Right lung (tissue), 5 donors: ENCODE measurements around the gene HMG20B. TPM values are rescaled to one million over a fixed set of nuclear protein-coding genes. Genes with fewer than 3 reads are reported as not detected.

Source experiments
- DNase-seq, 2 donors: peaks; one replicate each; pipeline ENCODE4 v3.0.0-alpha.2; 2013
- polyA plus RNA-seq, 5 donors: library from polyadenylated mRNA; unstranded; fragments of 120-200 nt; gene quantifications; one replicate each; pipeline versions ENCODE4 v1.2.1 to v1.2.3, GENCODE V29; 2013; ENCODE audit warnings: inconsistent platforms in 1 of 5, low replicate concordance in 1 of 5; ENCODE audit not compliant: insufficient read length in 5 of 5, insufficient read depth in 1 of 5

The HMG20B gene
- polyA plus RNA-seq, 5 donors: 72.5 to 129 (median 85.3) TPM

DNA sequence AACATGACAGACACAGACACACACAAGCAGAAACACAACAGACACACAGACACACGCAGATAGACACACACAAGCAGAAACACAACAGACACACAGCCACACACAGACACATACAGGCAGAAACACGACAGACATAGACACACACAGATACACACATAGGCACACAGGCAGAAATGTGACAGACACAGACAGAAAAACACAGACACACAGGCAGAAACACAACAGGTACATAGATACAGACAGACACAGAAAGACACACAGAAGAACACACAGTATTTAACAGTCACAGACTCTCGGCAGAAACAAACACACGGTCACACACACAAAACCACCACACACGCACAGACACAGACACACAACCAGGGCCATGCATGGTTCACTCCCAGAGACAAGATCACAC is 33.0 kb downstream of the HMG20B start:
- no peak for DNase-seq

DNA sequence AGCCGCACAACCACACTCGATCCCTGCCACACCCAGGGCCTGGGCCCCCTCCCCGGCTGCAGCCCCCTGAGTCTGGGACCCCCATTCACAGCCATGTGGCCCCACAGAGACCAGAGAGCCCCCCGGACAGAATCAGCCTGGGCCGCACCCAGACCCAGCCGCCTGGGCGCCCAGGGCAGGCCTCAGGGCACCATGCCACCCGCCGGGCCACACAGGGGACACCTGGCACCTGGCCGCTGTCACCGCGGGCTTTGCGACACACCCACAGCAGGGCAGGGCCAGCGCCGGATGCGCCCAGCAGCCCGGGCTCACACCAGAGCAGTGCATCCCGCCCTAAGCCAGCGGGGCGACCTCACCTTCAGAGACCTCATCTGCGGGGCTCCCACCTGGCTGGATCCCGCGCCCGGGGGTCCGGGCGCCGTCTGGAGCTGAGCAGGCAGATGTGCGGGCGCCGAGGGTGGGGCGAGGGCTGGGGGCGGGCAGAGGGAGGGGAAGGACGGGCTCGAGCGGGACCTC is 33.5 kb downstream of the HMG20B start:
- DNase-seq: no peak

DNA sequence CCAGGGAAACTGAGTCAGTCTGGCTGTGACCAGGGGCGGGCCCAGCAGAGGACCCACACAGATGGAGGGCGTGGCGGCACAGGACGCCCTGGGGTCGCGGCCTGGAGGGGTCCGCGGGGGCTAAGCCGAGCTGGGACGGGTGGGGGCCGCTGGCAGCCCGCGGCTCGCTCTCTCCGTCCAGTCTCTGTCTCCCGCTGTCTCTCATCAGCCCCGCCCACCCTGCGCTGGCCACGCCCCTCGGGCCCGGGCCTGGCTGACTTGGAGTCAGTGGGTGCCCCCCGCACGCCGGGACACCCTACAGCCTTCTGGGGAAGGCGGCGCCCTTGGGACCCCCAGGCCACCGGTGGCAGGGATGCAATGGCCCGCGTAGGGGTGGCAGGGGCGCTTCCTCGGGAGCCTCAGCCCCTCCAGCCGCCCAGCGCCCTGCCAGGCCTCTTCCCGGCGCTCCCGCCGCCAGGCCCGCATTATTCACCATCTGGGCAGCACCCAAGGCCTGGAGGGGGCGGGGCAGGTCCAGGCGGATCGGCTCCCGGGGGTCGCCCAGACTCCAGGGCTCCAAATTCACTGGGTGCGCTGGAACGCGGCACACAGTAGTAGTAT is 34.0 kb downstream of the HMG20B start, which contains the start of gene TBXA2R:
Gene TBXA2R (minus strand): TSS at position 186 of the 600 bp plus-strand sequence. CDS start 6,241 bp downstream, outside the sequence.
- DNase-seq: peak in 1 of 2 donors; percentile 31

DNA sequence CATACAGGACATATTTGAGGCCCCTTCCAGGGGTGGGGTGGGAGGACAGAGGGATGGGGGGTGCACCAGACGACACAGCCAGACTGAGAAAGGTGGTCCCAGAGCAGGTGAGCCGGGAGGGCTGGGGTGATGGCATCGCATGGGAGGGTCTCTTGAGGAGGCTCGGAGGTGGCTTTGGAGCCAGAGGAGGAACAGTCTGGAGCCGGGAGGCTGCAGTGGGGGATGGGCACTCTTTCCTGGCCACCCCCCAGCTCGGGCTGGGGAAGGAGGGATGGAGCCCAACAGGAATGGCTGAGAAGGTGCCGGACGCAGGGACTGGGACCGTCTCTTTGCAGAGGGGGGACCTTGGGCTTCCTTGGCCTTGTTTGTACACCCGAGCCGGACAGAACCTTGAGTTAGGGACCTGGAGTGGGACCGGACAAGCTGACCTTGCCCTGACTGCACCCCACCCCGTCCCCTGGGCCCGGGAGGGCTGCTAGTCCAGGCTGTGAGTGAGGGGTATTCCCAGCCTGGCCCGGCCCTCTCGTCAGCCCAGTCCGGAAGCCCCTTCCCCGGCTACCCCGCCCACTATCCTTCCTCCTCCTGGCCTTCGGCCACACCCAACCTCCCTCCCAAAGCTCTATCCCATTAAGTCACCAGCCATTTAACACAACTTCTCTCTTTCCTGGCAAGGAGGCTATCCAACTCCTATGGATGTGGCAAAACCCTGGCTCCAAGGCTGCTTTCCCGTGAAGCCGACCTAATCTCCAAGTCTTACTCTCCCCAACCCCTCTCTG is 34.7 kb downstream of the HMG20B start:
- DNase-seq: peak in 1 of 2 donors; percentile 33

DNA sequence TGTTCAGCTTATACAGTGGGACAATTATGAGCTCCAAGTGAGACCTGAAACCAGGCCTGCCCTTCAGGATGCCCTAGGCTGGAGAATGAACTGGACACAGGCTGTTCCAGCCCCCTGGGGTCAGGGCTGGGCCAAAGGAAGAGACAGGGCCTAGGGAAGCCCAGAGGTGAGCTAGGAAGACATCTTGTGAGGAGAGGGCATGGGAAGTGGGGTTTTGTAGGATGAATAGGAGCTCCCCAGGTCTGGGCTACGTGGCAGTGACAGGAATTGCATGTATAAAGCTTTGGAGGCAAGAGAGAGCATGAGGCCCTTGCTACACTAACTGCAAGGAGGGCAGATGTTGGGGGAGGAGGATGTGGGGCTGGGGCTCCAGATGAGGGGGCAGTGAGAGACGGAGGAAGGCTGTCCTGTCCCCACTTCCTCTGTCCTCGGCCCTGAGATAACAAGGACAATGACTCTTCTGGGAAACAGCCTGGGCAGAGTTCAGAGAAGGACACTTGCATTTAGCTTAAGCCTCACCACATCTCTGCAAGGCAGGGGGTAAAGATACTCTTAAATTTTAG is 35.4 kb downstream of the HMG20B start:
- DNase-seq: no peak

DNA sequence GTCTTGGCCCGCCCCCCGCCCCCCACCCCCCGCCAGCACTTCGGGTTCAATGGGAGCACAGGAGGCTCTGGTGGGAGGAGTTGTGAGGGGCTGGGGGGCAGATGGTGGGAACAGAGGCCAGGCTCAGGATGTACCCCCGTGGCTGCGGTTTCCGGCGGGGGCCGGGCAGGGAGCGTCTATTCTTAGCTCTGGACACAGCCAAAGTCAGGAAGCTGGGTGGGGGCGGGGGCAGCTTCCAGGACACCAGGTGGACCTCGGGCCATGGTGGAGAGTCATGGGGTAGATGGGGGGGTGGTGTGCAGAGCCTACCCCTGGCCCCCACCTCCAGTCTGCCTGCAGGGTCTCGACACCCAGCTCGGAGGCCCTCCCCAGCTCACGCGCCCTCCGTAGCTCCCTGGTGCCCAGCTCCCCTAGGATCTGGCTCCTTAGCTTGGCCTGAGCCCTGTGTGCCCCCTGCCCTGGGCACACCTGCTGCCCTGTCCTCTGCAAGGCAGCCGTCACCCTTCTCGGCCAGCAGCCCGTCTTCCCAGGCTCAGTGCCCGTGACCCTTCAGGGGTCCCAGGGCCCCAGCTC is 36.1 kb downstream of the HMG20B start:
- DNase-seq: no peak

DNA sequence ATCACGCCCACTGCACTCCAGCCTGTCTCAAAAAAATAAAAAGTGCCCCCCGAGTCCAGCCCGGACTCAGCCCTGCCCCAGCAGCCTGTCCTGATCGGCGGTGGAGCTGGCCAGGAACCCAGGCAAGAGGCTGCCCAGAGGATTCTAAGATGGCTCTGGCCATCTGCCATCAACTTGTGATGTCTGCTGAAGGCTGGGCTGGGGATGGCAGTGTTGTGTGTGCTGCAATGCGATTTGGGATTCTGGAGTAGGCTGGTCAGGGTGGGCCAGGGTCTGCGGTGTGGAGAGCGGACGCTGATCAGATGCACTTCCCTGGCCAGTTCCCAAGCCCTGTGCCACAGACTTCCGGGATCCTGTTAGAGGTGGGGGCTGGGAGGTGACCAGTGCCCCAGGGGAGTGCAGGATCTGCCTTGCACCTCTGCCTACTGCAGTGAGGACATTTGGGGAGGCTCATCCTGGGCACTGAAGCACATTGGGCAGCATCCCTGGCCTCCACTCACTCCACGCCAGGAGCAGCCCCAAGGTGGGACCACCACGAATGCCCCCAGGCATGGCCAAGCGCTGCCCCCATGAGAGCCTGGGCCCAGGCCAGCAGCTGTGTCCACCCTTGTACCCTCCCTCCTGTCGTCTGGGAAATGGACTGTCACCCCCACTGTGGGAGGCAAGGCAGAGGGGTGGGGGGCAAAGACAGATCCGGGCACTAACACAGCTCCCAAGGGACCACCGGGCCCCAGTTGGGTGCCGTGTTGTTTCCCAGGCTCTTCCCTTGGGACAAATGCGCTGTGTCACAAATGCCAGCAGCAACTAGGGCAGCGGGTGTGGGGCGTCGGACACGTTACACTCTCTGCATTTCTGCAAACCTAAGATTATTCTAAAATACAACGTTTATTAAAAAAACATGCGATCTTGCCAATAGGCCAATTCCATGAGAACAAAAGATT is 37.3 kb downstream of the HMG20B start:
- no peak for DNase-seq

DNA sequence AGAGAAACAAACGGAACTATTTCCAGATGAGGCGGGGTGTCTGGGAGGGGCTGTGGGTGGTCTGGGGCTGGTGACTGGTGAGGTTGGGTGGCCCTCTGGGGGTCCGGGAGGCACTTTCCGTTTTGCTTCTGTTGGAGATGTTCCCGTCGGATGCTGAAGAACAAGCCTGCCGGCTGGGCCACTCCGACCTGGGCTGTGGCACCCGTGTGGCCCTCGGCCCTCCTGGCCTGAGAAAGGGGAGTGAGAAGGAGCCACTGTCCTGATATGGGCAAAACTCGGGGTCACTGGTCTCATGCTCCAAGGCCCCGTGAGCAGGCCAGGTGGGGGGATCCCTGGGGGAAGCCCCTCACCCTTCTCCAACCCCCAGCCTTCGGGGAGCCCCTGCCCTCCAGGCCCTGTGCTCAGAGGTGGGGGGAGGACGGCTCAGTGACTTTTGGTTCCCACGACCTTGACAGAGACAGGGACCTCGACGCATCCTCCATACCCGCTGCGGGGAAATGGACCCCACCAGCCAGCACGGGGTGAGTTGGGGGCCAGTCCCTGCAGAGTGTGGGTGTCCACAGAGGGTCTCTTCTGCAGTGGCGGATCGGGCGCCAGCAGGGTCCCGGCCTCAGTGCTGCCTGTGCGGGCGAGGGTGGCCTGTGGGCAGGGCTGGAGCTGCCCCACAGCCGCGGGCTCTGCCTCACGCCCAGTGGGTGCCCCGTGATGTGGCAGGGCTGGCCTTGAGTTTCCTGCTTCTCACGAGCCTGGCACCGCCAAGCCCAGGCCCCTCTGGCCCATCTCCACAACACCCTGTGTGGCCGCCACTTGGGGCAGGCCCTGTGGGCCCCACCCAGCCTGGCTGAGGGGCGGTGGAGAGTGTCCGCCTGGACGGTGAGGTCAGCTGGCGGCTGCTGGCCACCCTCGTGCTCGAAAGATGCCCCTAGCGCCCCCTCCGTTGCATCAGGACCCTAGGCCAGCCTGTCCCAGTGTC is 38.3 kb downstream of the HMG20B start:
- DNase-seq: no peak

DNA sequence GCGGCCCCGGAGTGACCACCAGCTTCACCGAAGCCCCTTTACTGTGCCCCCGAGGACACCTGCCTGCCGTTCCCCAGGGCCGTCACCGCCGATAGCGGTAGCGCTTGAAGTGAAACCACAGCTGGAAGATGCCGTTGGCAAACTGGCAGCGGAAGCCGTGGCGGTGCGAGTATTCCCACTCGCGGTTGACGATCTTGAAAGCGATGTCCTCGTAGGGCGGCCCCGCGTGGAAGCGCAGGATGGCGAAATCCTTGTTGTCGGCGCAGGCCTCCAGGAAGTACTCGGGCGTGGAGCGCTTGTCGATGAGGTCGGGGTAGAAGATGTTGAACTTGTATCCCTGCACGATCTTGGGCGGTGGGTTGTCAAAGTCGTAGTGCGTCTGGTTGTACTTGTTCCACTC is 39.1 kb downstream of the HMG20B start:
- no peak for DNase-seq

DNA sequence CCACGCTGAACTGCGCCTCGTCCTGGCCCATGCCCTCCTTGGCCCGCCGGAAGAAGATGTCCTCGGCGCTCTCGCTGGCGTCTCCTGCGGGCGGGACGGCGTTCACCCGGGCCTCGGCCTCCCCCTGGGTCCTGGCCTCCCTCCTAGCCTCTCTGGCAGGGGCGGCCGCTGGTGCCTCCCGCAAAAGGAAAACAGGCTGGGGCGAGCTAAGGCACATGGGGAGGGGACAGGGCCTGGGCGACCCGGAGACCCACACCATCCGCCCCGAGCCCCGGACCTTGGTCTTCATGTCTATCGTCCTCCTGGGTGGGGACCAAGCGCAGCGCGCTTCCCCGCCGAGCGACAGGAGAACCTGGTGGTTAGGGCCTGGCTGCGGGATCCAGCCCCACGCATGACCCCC is 39.6 kb downstream of the HMG20B start:
- no peak for DNase-seq

DNA sequence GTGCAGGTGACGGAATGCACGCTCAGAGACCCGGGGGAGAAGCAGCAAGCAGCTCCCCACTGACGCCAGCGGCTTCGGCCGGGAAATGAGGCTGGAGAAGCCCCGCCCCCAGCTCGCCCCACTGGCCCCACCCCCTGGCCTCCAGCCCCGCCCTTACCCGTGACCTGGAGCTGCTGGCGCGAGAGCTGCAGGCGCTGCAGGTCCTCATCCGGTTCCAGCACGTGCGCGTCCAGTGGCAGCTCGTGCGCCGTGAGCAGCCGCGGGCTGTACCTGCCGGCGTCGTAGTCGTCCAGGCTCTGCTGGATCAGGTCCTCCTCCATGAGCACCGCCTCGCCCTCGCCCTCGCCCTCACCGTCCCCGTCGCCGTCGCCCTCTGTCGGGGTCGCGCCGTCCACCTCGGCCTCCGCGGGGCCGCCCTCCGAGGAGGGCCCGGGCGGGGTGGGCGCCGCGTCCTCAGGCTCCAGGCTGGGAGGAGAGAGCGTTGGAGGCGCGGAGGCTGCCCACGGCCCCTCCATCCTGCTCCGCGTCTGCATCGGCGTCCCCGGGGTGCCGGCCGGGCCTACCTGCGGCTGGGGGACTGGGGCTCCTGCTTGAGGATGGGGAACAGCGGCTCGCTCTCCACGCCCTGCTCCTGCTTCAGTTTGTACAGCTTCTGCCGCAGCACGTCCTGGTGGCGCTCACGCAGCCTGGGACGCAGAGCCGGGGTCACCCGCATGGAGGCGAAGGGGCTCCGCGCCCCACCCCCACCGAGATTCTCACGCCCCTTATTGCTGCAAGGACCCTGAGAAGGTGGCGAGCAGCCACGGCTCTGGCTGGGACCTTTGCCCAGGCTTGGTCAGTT is 40.4 kb downstream of the HMG20B start:
- DNase-seq: peak; percentile 17 to 24

DNA sequence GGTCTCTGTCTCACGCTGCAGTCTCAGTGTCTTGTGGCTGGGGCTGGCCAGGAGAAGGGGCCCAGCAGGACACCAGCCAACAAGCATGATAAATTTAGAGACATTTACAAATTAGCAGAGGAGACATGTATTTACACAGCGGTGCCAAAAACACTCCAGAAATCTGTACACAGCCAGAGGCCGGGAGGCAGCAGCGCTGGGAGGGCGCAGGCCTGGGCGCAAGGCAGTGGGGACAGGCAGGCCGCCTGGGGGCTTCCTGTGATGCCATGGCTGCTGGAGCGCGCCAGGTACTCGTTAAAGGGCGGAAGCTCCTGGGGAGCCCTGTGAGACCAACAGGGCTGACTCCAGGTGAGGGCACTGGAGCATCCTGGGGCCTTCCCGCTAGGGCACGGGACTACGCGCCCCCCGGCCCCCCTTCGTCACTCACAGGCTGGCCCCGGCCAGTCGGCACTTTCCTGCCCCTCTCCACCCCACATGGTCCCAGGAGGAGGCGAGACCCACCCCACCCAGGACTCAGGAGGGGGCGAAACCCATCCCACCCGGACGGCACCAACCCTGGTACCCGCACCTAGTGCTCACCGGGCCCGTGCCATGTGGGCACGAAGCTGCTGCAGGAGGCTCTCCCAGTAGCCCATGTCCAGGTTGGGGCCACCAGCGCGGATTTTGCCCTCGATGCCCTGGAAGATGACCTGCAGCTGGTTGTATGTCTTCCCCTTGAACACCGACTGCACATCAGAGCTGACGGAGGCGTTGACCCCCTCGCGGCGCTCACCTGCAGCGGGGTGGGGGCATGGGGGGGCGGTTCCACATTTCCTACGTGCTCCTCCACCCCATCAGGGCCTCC is 41.3 kb downstream of the HMG20B start:
- DNase-seq: peak; percentile 56 to 60

DNA sequence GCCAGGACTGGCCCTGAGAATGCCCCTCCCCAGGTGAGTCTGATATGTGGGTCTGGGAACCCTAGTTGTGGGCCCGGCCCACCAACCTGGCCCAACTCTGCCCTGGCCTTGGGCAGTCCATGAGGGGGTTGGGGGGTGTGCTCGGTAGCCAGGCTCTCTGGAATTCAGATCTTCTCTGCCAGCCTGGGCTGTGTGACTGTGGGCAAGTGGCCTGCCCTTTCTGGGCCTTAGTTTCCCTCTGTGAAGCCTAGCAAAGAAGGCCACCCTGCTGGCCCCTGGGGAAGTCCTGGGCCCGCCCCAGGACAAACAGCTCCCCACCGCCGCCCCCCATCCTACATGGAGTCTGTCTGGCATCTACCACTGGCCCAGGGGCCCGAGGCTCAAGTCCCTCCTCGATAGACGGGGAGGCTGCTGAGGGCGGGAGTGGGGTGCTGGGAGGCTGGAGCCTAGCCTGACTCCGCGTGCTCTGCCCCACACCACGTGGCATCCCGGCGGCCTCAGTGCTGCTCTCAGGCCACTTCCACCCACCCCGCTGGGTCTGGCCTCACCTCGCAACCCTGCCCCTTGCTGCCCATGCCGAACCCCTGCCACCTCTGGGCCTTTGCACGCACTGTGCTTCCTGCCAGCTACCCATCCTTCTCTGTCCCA is 42.2 kb downstream of the HMG20B start:
- DNase-seq: no peak

DNA sequence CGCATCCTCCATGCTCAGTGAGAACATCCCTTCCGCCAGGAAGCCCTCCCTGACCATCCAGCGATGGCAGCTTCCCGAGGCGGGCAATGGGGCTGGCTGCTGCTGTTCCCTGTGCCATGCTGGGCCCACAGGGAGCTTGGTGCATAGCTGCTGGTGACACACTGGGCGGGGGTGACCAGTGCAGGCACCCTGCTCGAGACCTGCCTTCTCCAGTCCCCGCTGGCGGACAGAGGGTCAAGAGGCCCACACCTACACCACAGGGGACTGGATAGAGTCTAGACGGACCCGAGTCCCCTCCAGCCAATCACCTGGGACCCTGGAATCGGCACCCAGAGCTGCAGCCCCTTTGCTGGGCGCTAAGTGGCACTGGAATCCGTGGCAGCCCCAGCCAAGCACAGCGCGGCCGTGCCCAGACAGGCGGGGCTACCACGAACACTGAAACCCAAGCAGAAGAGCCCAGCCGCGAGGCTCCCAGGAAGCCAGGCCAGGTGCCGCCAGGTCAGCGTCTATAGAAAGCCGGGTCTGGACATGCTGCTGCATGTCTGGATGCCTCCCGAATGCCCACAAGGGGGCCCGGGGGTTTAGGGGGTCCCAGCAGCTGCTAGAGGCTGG is 42.9 kb downstream of the HMG20B start:
- no peak for DNase-seq

DNA sequence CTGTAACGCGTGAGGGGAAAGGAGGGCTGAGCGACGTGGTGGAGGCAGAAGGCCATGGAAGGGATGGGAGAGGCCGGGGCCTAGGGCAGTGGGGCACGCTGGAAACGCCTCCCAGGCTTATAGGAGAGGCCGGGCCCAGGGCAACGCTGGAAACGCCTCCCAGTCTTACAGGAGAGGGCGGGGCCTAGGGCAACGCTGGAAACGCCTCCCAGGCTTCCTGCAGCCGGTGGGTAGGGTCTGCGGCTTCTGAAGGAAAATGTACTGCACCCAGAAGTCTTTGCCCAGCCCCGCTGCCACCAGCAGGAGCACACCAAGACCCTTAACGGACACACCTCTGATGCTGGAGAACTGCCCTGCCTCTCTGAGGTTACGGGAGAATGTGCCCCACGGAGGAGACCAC is 44.7 kb downstream of the HMG20B start:
- DNase-seq: no peak

DNA sequence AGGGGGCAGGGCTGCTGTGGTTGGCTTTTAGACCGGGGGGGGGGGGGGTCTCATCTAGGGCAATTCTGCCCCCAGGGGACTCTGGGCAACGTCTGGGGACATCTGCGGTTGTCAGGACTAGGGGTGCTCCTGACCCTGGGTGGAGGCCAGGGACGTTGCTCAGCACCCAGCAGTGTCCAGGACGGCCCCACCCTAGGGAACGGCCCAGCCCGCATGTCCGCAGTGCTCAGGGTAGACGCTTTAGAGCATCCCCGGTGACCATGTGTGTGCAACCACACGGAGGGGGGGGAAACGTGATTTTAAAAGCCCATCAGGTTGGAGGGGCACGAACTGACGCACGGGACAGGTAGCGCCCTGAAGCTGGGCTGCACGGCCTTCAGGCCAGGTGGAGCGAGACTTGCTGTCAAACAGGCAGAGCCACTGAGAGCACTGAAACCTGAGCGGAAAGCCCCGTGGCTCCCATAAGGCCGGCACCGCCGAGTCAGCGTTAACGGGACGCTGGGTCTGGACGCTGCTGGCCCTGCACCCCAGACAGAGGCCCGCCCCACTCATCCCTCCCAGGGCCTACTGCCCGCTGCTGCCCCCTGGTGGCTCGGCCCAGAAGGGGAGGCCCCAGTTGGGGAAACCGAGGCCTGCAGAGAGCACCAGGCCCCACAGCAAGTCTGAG is 45.5 kb downstream of the HMG20B start:
- peak; percentile 29 to 32 for DNase-seq
